Smooth muscle cell (in vitro differentiated cells): Measurements from ENCODE around the gene CYP51A1. TPM values are rescaled to one million over a fixed set of nuclear protein-coding genes. Genes with fewer than 3 reads are reported as not detected.
A peak's percentile ranks its signal among the peaks of the same experiment; 100 is the strongest.

Experiments used
- DNase-seq: peaks from one replicate; lab custom pipeline; 2025; ENCODE audit not compliant: unreplicated experiment; lab: John Stamatoyannopoulos, UW
- H2AFZ ChIP-seq: fragments of 200-600 bp; sonication (generic); 2 replicates; pipeline ENCODE4 v1.6.0; 2016; ENCODE audit warnings: antibody characterized with exemption, low read depth, mild to moderate bottlenecking
- H3F3A ChIP-seq: fragments of 200-600 bp; sonication (generic); 2 replicates; pipeline ENCODE4 v1.6.0; 2017; ENCODE audit warnings: antibody characterized with exemption, low read depth
- H3K27ac ChIP-seq: fragments of 200-600 bp; sonication (generic); 2 replicates; pipeline ENCODE4 v1.5.1; 2016; ENCODE audit warnings: low read depth, mild to moderate bottlenecking
- H3K27me3 ChIP-seq: fragments of 200-600 bp; sonication (generic); 2 replicates; pipeline ENCODE4 v1.6.1; 2016; ENCODE audit warnings: low read depth, mild to moderate bottlenecking
- H3K36me3 ChIP-seq: fragments of 200-600 bp; sonication (generic); 2 replicates; pipeline ENCODE4 v1.5.1; 2016; ENCODE audit warnings: low read depth
- H3K4me1 ChIP-seq: fragments of 200-600 bp; sonication (generic); 2 replicates; pipeline ENCODE4 v1.5.1; 2016; ENCODE audit warnings: low read depth
- H3K4me2 ChIP-seq: fragments of 200-600 bp; sonication (generic); 2 replicates; pipeline ENCODE4 v1.6.0; 2016; ENCODE audit warnings: mild to moderate bottlenecking
- H3K4me3 ChIP-seq: fragments of 200-600 bp; sonication (generic); 2 replicates; pipeline ENCODE4 v1.5.1; 2016; ENCODE audit warnings: mild to moderate bottlenecking
- H3K79me2 ChIP-seq: fragments of 200-600 bp; sonication (generic); 2 replicates; pipeline ENCODE4 v1.6.0; 2016; ENCODE audit warnings: low read depth, mild to moderate bottlenecking
- H3K9ac ChIP-seq: fragments of 200-600 bp; sonication (generic); 2 replicates; pipeline ENCODE4 v1.6.0; 2016; ENCODE audit warnings: low read depth
- H3K9me3 ChIP-seq: fragments of 200-600 bp; sonication (generic); replicated peaks from 2 replicates; pipeline ENCODE4 v1.5.1; 2016; ENCODE audit warnings: low read depth
- H4K20me1 ChIP-seq: fragments of 200-600 bp; sonication (generic); 2 replicates; pipeline ENCODE4 v1.6.0; 2016; ENCODE audit warnings: low read depth
- WGBS: methylation state at CpG from one replicate; pipeline ENCODE4 v1.1.7; 2016; ENCODE audit warnings: low lambda C conversion rate; 5-methylcytosine and 5-hydroxymethylcytosine counted together
- polyA plus RNA-seq: library from polyadenylated mRNA; unstranded; fragments of >200 nt; fragmentation: Nextera tagmentation; extraction: Ambion mirVana; gene quantifications from 2 replicates; pipeline ENCODE4 v1.2.1, GENCODE V29; 2016
- total RNA-seq: library from RNA; depleted of rRNA; stranded (reverse); fragments of >200 nt; gene quantifications from 2 replicates; pipeline ENCODE4 v1.2.3, GENCODE V29; 2014
- TF ChIP-seq, protein P1 (sequence below): fragments of 200-600 bp; sonication (generic); IDR thresholded peaks from 2 replicates; pipeline ENCODE4 v1.5.1; 2017; ENCODE audit warnings: borderline replicate concordance, mild to moderate bottlenecking, antibody characterized with exemption; ENCODE audit not compliant: insufficient read depth, poor library complexity, severe bottlenecking

Gene CYP51A1
- total and polyA plus RNA-seq, 2 experiments from 2014 or later: 87.9 to 104 TPM

DNA sequence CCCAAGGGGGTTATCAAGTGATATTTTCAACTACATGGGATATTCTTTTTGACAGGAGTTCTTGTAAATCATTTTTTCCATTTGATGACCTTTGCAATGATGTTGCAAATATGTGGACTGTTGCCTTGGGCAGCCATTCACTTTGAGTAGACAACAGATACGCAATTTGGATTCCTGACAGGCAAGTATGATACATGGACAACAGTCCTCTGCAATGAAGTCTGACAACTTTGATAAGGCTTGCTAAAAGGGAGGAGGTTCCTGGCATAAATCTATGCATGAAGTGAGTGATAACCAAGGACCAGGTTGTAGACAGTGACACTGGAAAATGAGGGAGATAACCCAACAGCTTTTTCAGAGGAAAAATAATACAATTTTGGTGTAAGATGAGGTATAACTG, 27.0 kb upstream of the CYP51A1 start:
- Histone ChIP-seq H3K4me2 (no peak overlapping the region), H3K79me2 (no peaks in the 10 kb centered on the region), H3K4me1 (no peaks in the 10 kb centered on the region), H3K27me3 (no peaks in the 10 kb centered on the region), H3K9me3 (no peaks in the 10 kb centered on the region), H3K27ac (no peak overlapping the region), H2AFZ (no peak overlapping the region), H3F3A (no peaks in the 10 kb centered on the region), H3K36me3 (no peaks in the 10 kb centered on the region), H3K9ac (no peak overlapping the region), H3K4me3 (no peak overlapping the region), H4K20me1 (no peaks in the 10 kb centered on the region)
- WGBS: 83% methylated on average over 1 of the region's 1 CpG
- TF ChIP-seq, protein P1, sequence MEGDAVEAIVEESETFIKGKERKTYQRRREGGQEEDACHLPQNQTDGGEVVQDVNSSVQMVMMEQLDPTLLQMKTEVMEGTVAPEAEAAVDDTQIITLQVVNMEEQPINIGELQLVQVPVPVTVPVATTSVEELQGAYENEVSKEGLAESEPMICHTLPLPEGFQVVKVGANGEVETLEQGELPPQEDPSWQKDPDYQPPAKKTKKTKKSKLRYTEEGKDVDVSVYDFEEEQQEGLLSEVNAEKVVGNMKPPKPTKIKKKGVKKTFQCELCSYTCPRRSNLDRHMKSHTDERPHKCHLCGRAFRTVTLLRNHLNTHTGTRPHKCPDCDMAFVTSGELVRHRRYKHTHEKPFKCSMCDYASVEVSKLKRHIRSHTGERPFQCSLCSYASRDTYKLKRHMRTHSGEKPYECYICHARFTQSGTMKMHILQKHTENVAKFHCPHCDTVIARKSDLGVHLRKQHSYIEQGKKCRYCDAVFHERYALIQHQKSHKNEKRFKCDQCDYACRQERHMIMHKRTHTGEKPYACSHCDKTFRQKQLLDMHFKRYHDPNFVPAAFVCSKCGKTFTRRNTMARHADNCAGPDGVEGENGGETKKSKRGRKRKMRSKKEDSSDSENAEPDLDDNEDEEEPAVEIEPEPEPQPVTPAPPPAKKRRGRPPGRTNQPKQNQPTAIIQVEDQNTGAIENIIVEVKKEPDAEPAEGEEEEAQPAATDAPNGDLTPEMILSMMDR: no peak
- DNase-seq: no peak

DNA sequence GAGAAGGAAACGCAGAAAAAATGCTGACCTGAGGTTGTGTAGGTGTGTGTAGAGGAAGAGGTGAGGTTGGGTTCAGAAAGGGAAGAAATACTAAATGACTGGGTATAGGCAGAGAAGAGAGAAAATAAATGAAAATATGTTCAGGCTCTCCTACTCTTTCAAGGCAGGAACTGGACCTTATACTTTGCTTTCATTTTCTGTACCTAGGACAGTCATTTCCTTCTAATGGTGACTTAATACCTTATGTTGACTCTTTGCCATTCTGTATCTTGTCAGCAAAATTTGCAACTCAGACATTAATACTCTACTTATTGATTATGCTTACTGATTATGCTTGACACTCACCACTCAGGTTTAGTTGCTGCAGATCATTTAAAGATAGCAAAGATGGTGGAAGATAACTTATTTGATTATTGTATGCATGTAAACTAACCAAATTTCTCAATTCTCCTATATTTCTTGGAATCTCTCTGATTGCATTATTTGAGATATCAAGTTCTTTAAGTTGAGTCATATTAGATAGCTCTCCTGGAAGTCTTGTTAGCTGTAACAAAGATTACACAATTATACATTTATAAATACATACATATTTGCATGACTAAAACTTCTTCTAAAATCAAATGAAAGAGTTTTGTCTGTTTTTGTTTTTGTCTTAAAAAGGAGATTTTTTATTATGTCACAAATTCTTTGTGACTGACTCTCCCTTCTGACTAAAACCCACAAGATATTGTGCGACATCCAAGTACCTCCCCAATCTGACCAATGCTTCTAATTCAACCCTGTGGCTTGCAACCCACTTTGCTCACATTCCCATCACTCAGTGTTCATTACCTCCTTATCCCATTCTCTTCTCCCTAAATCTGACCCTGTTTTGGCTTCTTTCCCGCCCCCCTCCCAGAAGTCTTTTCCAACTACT, 24.6 kb upstream of the CYP51A1 start:
- 79% methylated on average over 3 of the region's 3 CpGs for WGBS
- no peaks in the 10 kb centered on the region for H3K27me3 ChIP-seq
- DNase-seq: no peak
- H3K4me2 ChIP-seq: peak overlapping the region; percentile 55
- no peaks in the 10 kb centered on the region for H3K9me3 ChIP-seq
- no peaks in the 10 kb centered on the region for H3K4me1 ChIP-seq
- TF ChIP-seq, protein P1: no peak
- H3K27ac ChIP-seq: no peak overlapping the region
- H2AFZ ChIP-seq: no peak overlapping the region
- H4K20me1 ChIP-seq: no peaks in the 10 kb centered on the region
- no peaks in the 10 kb centered on the region for H3F3A ChIP-seq
- no peak overlapping the region for H3K9ac ChIP-seq
- no peak overlapping the region for H3K4me3 ChIP-seq
- no peaks in the 10 kb centered on the region for H3K36me3 ChIP-seq
- no peaks in the 10 kb centered on the region for H3K79me2 ChIP-seq

DNA sequence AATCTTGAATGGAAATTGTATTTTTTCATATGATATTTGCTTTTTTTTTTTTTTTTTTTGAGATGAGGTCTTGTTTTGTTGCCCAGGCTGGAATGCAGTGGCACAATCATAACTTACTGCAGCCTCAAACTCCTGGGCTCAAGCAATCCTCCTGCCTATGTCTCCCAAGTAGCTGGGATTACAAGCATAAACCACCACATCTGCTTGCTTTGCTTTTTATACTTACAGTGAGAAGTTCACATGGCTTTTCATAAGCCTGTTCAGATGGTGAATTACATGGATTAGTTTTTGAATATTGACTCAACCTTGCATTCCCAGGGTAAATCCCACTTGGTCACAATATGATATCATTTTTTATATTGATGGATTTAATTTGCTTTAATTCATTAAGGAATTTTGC, 22.7 kb upstream of the CYP51A1 start:
- Histone ChIP-seq H3K9me3 (no peaks in the 10 kb centered on the region), H3K4me1 (no peaks in the 10 kb centered on the region), H3K4me3 (no peak overlapping the region), H2AFZ (no peak overlapping the region), H3K36me3 (no peaks in the 10 kb centered on the region), H3F3A (no peaks in the 10 kb centered on the region), H3K4me2 (no peak overlapping the region), H3K27me3 (no peaks in the 10 kb centered on the region), H4K20me1 (no peaks in the 10 kb centered on the region), H3K27ac (no peak overlapping the region), H3K79me2 (no peaks in the 10 kb centered on the region), H3K9ac (no peak overlapping the region)
- TF ChIP-seq, protein P1: no peak
- DNase-seq: no peak
